ENCODE measurements around the gene GFI1.

GRCh38 chr1:92482665-92483609 lies 3.8 kb downstream of the GFI1 start:
- no peak for TF ChIP-seq CTCF (IDR thresholded peaks at IDR 0.05; ENCODE audit: low read depth, low read length)
- no peak for TF ChIP-seq EZH2phosphoT487 (IDR thresholded peaks at IDR 0.05; ENCODE audit: low read depth)

Data from OCI-LY3 (cell line).